Esophagus squamous epithelium (tissue), 4 donors: Measurements from ENCODE around the gene ZNF32.

Source experiments
- CTCF ChIP-seq, 6 experiments: fragments of 450-650 bp in 4 of 6; fragments of 200-600 bp in 2 of 6; sonication (generic) in 2 of 6; IDR thresholded peaks; one replicate each; pipeline ENCODE4 v1.5.1; 2016 to 2019; ENCODE audit warnings: antibody characterized with exemption in 6 of 6, mild to moderate bottlenecking in 4 of 6, moderate library complexity in 4 of 6
- POLR2A ChIP-seq, 4 donors: fragments of 450-650 bp; IDR thresholded peaks; one replicate each; pipeline ENCODE4 v1.6.1; 2017; ENCODE audit warnings: antibody characterized with exemption in 4 of 4, mild to moderate bottlenecking in 4 of 4, moderate library complexity in 3 of 4

GRCh38 chr10:43619368-43619767, 29.3 kb downstream of the ZNF32 start:
- TF ChIP-seq POLR2A (IDR thresholded peaks at IDR 0.05) (no peak), CTCF (IDR thresholded peaks at IDR 0.05) (no peak)
